VCaP (cell line): ENCODE results near the gene SCFD2.
"Not testable (repeated sequence)": the region's sequence is repeated elsewhere in the genome, so short reads cannot be mapped to it uniquely, and the experiment has no call there.

Experiments used
- H3K27ac ChIP-seq: fragments of 450-650 bp; 2 replicates; pipeline ENCODE4 v1.5.1; 2017
- CTCF ChIP-seq: fragments of 450-650 bp; conservative IDR thresholded peaks from 2 replicates; pipeline ENCODE4 v1.5.1; 2017; ENCODE audit warnings: mild to moderate bottlenecking, moderate library complexity

The SCFD2 gene

GRCh38 chr4:53365486-53366300 lies at the start of gene SCFD2:
Gene SCFD2, minus strand, starts transcription at chr4:53366061.
- no peak for TF ChIP-seq CTCF
- peak within 1 kb of the TSS; percentile 71 for H3K27ac ChIP-seq

DNA sequence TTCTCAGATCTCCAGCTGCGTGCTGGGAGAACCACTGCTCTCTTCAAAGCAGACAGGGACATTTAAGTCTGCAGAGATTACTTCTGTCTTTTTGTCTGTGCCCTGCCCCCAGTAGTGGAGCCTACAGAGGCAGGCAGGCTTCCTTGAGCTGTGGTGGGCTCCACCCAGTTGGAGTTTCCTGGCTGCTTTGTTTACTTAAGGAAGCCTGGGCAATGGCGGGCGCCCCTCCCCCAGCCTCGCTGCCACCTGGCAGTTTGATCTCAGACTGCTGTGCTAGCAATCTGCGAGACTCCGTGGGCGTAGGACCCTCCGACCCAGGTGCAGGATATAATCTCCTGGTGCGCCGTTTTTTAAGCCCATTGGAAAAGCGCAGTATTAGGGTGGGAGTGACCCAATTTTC lies 43.6 kb upstream of the SCFD2 start:
- H3K27ac ChIP-seq: not testable (repeated sequence)

GRCh38 chr4:53380221-53380620 lies 14.4 kb upstream of the SCFD2 start:
- H3K27ac ChIP-seq: no peak overlapping the region
- TF ChIP-seq CTCF: no peak

DNA sequence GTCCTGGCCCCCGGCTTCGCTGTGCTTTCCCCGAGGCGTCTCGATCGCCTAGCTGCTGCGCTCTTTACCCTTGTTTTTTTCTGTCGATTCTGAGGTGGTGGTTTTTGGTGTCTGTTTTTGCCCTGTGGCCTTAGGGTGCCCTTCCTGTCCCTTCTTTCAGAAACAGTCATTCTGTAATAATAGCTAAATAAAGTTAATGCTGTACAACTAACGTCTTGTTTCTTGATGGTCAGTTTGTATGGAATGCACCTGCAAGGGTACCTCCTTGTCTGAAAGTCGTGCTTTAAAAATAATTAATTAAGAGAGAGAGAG lies 12.3 kb upstream of the SCFD2 start:
- no peak for TF ChIP-seq CTCF
- peak overlapping the region; percentile 90 for H3K27ac ChIP-seq

- H3K27ac ChIP-seq: peak within 1 kb of the TSS; percentile 90
Measured at GRCh38 chr4:53377319-53378170, 11.7 kb upstream of the SCFD2 start, which contains the start of gene FIP1L1. Gene FIP1L1, plus strand, starts transcription at chr4:53377641. Its CDS starts 198 bp downstream, at chr4:53377839.

DNA sequence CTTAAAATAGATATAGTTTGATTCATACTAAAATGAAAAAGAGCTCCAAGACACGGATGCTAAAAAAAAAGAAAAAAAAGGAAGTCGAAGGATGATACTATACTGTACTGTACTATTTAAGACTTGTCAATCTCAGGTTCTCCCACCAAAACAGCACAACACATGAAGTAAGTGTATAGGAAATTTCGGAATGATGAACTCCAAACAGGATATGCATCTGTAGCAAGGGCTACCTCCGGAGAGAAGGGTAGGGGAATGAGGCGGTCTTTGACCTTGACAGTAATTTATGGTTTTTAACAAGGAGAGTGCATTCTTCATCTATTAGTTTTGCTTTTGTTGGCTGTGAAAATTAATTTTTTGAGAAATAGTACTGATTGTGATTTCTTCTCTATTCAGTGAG lies 11.0 kb upstream of the SCFD2 start:
- H3K27ac ChIP-seq: peak overlapping the region; percentile 90
- TF ChIP-seq CTCF: no peak

More at GRCh38 chr4:53377319-53378170, 11.7 kb upstream of the SCFD2 start, which contains the start of gene FIP1L1:
- no peak for TF ChIP-seq CTCF

- TF ChIP-seq CTCF: no peak
- H3K27ac ChIP-seq: no peak overlapping the region
Measured at GRCh38 chr4:53374777-53375258, 9.0 kb upstream of the SCFD2 start.
